HTR-8/SVneo (cell line): ENCODE results near the gene LRBA.

Experiments used
- DNase-seq: peaks from one replicate; pipeline ENCODE4 v3.0.0; 2011; ENCODE audit warnings: low spot score, mixed read lengths; ENCODE audit not compliant: insufficient read length
- FAIRE-seq: peaks from 2 replicates; lab custom pipeline; 2011; peaks lifted over from hg19 to GRCh38; lab: Jason Lieb, UNC

The LRBA gene

DNA sequence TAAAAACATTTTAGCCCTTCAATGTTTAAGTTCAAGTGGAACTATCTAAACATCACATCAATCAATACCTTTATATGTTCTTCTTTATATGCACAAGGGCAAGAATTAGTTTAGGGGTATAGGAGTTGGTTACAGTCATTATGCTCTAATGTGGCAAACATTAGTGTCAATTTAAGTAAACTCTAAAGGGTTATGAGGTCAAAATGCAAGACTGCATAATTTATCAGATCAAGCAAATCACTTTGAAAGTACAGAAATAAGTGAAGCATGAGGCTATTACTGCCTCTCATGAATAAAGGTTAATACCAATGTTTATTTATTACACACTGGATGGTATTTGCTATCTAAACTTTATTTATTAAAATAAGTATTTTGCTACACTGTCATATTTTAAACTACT, 373.5 kb downstream of the LRBA start:
- FAIRE-seq (no peak), DNase-seq (no peak)

GRCh38 chr4:150632639-150633038, 382.4 kb downstream of the LRBA start:
- no peak for FAIRE-seq
- no peak for DNase-seq

GRCh38 chr4:150628073-150628472, 387.0 kb downstream of the LRBA start:
- no peak for FAIRE-seq
- no peak for DNase-seq

DNA sequence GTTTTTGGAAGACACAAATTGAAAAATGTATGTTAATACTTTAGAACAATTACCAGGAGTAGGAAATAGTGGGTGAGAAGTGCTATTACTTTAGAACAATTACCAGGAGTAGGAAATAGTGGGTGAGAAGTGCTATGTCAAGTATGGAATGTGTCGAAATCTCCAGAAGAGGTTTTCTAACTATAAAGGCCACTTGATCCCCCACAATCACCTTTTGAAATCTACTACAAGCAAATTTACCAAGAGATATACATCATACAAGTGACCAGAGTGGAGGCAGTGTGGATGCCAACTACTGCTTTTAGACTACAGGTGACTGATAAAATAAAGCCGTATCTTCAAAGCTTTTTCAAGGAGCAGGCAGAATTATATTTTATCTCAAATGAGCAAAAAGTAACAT, 390.1 kb downstream of the LRBA start:
- FAIRE-seq: no peak
- no peak for DNase-seq

DNA sequence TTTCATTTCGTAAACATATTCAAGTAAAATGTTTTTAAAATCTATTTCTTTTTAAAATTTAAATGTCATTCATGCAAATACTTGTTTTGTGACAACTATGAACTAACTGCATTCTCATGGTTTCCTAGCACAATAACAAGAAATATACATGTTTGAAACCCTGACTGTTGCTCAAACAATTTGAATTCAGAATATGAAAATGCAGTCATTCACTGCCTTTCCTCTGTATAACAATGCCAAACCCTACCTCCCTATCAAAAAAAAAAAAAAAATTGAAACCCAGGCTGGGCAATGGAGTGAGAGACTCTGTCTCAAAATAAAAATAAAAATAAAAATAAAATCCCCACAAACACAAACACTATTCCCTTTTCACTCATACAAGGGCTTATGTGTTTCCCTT, 391.0 kb downstream of the LRBA start:
- no peak for FAIRE-seq
- no peak for DNase-seq

GRCh38 chr4:150619042-150619441, 396.0 kb downstream of the LRBA start:
- DNase-seq (no peak), FAIRE-seq (no peak)

GRCh38 chr4:150609131-150609530, 406.0 kb downstream of the LRBA start:
- FAIRE-seq: no peak
- no peak for DNase-seq

DNA sequence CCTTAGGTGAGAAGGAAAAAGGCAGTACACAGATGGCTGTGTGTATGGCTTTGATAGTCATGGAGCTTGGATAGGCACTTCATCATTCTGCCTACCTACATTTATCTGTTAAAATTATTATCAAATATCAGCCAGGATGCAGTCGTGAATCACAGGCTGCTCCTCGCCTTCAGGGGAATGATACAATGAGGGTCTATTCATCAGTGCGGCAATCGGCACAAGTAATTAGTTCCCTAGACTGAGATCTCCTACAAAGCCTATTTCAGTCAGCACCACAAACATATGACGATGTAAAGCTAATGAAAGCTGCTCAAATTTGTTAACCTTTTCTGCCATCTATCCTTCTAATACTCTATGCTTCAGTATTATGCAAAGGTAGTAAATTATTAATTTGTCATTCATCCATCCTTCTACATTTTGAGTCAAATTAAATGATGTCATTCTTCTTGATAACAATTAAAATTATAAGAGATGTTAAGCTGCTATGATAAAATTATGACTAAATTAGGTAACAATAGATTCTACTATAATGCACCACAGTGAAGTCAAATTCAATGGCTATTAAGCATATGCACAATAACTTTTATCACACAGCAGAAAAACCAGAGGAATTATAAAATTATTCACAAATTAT, 414.2 kb downstream of the LRBA start:
- no peak for FAIRE-seq
- DNase-seq: no peak

- no peak for FAIRE-seq
These were observed 415.5 kb downstream of the LRBA start for GRCh38 chr4:150599547-150599946.

GRCh38 chr4:150598909-150599308, 416.2 kb downstream of the LRBA start:
- DNase-seq (no peak), FAIRE-seq (no peak)

More at GRCh38 chr4:150599547-150599946, 415.5 kb downstream of the LRBA start:
- DNase-seq: no peak

GRCh38 chr4:150593996-150594395, 421.1 kb downstream of the LRBA start:
- no peak for FAIRE-seq
- no peak for DNase-seq

GRCh38 chr4:150591904-150592303, 423.2 kb downstream of the LRBA start:
- no peak for DNase-seq
- FAIRE-seq: no peak

DNA sequence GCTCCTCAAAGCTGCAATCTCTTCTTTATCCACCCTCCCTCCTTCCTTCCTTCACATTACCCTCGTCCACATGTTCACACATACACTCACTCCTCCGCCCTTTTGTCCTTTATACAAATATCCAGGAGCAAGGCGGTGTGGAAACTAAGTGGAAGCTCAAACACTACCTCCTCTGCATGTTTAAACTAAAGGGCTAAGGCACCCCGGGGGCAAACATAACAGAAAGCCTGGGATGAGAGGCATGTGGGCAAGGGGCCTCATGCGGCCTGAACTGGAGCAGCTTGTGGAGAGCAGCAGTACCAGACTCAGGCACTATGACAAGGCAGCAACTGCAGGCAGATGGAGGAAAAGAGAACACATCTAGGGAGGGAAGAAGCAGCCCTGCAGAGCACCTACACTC, 423.7 kb downstream of the LRBA start:
- FAIRE-seq: no peak
- no peak for DNase-seq

- FAIRE-seq: no peak
These were observed 424.5 kb downstream of the LRBA start for GRCh38 chr4:150590631-150591030.

GRCh38 chr4:150589157-150589556, 425.9 kb downstream of the LRBA start:
- FAIRE-seq: no peak
- DNase-seq: no peak

More at GRCh38 chr4:150590631-150591030, 424.5 kb downstream of the LRBA start:
- no peak for DNase-seq

DNA sequence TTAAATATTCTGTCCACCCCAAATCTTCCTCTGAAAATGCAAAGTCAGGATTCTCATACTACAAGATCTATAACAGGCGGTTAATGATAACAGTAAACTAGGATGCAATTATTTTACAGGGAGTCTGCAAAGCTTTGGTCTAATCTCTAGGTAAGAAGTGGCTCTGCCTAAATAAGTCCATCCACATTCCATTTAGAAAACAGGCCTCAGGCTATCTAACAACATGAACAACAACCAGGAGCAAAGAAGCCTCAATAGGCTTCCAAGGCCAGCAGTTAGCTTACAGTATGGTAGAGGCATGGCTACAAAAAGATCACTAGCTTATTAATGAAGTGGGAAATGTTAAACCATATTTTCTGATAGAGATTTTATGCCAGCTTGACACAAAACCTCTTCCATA, 426.8 kb downstream of the LRBA start:
- DNase-seq (no peak), FAIRE-seq (no peak)

GRCh38 chr4:150586162-150586810, 428.8 kb downstream of the LRBA start:
- FAIRE-seq (no peak), DNase-seq (no peak)

- FAIRE-seq (no peak), DNase-seq (no peak)
These were observed 429.5 kb downstream of the LRBA start for GRCh38 chr4:150585611-150586010.

- DNase-seq (no peak), FAIRE-seq (no peak)
These were observed 430.8 kb downstream of the LRBA start for GRCh38 chr4:150584111-150584915.

DNA sequence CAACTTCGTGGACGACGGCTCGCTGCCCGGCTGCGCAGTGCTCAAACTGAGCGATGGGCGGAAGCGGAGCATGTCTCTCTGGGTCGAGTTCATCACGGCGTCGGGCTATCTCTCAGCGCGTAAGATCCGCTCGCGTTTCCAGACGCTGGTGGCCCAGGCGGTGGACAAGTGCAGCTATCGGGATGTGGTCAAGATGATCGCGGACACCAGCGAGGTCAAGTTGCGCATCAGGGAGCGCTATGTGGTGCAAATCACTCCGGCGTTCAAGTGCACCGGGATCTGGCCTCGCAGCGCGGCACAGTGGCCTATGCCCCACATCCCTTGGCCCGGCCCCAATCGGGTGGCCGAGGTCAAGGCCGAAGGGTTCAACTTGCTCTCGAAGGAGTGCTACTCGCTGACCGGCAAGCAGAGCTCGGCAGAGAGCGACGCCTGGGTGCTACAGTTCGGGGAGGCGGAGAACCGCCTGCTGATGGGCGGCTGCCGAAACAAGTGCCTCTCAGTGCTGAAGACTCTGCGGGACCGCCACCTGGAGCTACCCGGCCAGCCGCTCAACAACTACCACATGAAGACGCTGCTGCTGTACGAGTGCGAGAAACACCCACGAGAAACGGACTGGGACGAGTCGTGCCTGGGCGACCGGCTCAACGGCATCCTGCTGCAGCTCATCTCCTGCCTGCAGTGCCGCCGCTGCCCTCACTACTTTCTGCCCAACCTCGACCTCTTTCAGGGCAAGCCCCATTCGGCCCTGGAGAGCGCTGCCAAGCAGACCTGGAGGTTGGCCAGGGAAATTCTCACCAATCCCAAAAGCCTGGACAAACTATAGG, 431.6 kb downstream of the LRBA start:
- DNase-seq (peak; percentile 32), FAIRE-seq (peak; percentile 73)
